NCI-H526 (cell line): Measurements from ENCODE around the gene NAT14.

Experiments
- DNase-seq, 2 experiments: peaks; one replicate each; lab custom pipeline; 2025; lab: John Stamatoyannopoulos, UW

NAT14 gene

GRCh38 chr19:55471266-55471665 lies 13.7 kb upstream of the NAT14 start:
- no peak for DNase-seq

DNA sequence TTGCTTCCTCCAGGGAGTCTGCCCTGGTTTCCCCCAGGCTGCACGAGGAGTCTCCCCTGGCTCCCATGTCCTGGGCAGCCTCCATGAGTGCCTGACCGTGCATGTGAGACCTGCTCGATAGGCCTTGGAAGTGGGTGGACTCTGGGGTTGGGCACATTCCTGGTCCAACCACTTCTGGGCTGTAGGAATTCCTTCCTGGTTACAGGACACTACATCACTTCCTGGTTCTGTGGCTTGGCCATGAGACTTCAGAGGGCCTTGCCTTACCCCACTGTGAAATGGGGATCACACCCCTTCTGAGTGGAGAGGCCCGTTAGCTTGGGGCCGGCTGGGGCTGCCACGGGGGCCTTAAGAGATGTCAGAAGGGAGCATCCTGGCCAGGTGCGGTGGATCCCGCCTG lies 12.5 kb upstream of the NAT14 start:
- DNase-seq = no peak

DNA sequence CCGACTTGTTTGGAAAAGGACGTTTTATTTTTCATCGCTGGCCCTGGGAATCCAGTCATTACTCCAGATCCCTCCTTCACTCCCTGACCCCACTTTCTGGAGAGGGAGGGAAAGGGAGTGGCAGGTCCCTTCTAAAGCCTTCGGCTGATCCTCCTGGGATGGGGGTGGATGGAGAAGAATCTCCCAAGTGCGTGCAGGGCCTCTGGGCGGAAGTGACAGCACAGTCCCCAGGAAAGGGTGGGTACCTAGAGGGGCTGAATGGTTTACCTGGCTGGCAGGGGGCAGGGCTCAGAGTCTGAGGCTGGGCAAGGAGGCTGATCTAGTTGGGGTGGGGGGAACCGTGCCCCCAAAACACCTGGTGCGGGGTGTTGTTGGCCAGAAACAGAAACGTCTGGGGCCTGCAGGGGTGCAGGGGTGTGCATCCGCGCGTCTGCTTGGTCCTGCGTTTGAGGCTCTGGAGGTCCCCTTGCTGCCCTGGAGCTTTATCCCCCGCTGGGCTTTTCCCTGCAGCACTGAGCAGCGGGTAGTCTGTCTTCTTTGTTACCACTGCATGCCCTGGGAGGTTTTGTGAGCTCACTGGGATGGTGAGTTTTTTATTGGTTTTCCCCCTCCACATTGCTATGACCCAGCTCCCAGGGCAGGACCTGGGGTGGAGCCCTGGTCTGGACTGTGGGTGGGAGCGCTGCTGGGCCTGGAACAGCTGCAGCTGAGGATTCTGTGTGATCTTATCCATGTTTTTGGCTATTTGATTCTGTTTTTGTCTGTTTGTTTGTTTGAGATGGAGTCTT lies 11.6 kb upstream of the NAT14 start:
- DNase-seq = no peak

GRCh38 chr19:55474269-55475265 lies 10.4 kb upstream of the NAT14 start:
- no peak for DNase-seq

DNA sequence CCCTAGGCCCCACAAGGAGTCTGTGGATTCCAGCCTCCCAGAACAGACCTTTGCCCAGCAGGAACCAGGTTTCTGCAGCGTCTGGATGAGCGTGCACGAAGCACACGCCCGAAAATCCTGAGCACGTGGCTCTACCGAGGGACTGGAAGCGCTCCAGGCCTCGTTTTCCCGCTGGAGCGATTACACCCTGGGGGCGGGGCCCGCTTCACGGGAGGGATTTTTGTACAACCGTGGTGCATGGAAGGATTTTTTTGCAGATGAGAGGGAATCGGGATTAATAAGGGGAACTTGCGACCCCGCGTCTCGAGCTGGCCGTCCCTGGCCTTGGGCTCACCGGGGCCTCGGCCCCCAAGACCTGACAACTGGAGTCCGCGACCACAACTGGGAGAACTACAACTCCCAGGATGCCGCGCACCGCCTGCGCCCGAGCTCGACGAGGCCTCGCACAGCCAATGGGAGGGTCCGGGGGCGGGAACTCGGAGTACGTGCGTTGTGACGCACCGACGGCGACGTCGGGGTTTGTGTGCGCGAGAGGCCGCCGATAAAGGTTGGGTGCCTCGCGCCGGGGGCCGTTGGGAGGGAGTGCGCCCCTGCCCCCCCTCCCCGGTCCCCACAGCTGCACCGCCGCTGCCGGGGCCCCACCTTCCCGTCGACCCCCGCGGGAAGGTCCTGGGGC lies 8.8 kb upstream of the NAT14 start, which contains the start of gene ZNF628:
TSS of gene ZNF628 (plus strand) at position 518 of the 676 bp plus-strand sequence. CDS start 3,294 bp downstream, outside the sequence.
- peak; percentile 97 to 100 for DNase-seq

GRCh38 chr19:55477905-55478304 lies 7.1 kb upstream of the NAT14 start:
- DNase-seq = no peak

- DNase-seq = no peak
Measured at GRCh38 chr19:55478364-55478763, 6.6 kb upstream of the NAT14 start.

DNA sequence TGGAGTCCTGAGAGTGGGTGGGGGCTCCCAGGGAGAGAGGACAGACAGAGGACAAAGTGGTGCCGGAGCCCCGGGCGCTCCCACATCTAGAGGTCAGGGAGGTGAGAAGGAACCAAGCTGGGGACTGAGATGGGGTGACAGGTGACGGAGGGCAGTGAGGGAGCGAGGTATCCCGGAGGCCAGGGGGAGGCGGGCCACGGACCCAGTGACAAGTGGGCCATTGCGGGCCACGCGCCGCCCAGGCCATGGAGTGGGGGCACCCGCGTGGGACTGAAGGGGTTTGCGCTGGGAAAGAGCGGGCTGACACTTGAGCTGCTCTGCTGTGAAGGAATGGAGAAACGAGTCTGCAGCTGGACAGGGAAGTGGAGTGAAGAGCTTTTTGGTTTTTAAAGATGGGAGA lies 5.9 kb upstream of the NAT14 start:
- DNase-seq = no peak

DNA sequence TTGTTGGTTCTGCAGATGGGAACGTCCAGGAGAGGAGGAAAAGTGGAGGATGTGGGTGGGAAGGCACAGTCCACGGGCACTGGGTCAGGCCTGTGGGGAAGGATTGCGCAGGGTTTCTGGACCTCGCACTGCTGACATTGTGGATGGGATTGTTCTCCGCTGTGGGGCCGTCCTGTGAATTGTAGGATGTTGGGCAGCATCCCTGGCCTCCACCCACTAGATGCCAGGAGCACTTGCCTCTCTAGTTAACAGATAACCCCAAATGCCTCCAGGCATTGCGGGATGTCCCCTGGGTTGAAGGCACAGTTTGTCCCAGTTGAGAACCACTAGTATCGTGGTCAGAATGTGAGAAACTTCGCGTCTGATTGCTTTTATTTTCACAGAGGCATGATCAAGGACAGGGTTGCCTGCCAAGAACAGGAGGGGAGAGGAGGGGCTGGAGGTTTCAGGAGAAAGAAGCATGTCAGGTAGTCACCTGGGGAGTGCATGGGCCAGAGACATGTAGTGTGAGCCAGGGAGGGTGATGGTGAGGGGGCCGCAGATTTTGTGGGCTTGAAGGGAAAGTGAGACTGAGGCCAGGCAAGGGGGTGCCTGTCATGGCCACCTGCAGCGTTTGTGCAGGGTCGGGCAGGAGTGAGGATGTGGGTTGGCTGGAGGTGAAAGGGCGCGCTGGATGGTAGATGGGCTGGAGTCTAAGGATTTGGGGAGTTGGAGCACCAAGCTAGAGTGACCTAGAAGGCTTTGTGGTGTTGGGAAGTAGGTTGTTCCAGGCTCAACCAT lies 5.3 kb upstream of the NAT14 start:
- DNase-seq = no peak

DNA sequence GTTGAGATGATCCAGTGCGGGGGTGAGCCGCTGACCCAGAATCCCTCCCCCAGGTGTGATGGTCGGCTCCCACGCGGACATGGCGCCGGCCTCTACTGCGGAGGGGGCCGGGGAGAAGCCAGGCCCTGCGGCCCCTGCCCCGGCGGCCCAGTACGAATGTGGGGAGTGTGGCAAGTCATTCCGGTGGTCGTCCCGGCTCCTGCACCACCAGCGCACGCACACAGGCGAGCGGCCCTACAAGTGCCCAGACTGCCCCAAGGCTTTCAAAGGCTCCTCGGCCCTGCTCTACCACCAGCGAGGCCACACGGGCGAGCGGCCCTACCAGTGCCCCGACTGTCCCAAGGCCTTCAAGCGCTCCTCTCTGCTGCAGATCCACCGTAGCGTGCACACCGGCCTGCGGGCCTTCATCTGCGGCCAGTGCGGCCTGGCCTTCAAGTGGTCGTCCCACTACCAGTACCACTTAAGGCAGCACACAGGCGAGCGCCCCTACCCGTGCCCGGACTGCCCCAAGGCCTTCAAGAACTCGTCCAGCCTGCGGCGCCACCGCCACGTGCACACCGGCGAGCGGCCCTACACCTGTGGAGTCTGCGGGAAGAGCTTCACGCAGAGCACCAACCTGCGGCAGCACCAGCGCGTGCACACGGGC lies 3.7 kb upstream of the NAT14 start:
- DNase-seq = no peak

DNA sequence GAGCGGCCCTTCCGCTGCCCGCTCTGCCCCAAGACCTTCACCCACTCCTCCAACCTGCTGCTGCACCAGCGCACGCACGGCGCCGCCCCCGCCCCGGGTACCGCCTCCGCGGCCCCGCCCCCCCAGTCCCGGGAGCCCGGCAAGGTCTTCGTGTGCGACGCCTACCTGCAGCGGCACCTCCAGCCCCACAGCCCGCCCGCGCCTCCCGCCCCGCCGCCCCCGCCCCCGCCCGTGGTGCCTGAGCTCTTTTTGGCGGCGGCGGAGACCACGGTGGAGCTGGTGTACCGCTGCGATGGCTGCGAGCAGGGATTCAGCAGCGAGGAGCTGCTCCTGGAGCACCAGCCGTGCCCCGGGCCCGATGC lies 3.2 kb upstream of the NAT14 start:
- DNase-seq = no peak

DNA sequence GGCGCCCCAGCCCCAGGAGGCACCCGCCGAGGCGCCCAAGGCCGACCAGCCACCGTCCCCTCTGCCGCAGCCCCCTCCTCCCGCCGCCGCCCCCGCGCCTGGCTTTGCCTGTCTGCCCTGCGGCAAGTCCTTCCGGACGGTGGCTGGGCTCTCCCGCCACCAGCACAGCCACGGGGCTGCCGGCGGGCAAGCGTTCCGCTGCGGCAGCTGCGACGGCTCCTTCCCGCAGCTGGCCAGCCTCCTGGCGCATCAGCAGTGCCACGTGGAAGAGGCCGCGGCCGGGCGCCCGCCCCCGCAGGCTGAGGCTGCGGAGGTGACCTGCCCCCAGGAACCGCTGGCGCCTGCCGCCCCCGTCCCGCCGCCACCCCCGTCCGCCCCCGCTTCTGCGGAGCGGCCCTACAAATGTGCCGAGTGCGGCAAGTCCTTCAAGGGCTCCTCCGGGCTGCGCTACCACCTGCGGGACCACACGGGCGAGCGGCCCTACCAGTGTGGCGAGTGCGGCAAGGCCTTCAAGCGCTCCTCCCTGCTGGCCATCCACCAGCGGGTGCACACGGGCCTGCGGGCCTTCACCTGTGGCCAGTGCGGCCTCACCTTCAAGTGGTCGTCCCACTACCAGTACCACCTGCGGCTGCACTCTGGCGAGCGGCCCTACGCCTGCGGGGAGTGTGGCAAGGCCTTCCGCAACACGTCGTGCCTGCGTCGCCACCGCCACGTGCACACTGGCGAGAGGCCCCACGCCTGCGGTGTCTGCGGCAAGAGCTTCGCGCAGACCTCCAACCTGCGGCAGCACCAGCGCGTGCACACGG lies 2.6 kb upstream of the NAT14 start:
- no peak for DNase-seq

DNA sequence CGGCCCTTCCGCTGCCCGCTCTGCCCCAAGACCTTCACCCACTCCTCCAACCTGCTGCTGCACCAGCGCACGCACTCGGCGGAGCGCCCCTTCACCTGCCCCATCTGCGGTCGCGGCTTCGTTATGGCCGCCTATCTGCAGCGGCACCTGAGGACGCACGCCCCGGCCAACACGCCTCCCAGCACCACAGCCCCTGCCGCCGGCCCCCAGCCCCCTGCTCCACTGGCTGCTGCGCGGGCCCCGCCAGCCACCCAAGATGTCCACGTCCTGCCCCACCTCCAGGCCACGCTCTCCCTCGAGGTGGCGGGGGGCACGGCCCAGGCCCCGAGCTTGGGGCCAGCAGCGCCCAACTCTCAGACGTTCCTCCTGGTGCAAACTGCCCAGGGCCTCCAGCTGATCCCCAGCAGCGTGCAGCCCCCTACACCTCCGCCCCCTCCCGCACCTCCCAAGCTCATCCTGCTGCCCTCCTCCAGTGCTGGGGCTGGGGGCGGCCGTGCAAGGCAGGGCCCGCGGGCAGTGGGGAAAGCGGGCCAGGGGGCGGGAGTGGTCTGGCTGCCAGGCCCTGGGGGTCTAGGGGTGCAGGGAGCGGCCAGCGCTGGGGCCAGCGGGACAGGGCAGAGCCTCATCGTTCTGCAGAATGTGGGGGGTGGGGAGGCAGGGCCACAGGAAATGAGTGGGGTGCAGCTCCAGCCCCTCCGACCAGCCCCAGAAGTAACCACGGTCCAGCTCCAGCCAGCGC lies 1.9 kb upstream of the NAT14 start:
- no peak for DNase-seq

GRCh38 chr19:55483706-55484592 lies 1.0 kb upstream of the NAT14 start:
- no peak for DNase-seq

DNA sequence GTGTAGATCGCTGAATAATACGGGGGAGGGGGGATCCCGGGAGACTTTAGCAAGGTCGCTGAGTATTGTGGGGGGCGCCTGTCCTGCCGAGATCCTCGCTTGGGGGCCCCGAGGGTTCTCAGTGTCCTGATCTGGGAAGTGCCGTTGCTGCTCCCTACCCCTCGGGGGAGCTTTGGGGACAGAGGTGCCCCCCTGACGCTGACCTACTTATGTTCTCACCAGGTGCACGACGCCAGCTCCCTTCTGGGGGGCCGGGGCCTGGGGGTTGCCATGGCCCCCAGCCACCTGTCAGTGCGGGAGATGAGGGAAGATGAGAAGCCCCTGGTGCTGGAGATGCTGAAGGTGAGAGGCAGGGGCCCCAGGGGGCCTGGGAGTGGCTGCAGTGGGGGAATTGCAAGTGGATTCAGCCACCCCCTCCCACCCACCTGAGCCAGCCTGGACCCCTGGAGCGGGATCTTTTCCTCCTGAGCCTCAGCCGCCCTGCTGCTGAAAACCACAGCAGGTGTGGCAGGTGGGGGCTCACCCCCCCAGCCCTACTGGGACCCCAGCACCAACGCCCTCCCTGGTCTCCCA lies 537 bp downstream of the NAT14 start:
- no peak for DNase-seq

DNA sequence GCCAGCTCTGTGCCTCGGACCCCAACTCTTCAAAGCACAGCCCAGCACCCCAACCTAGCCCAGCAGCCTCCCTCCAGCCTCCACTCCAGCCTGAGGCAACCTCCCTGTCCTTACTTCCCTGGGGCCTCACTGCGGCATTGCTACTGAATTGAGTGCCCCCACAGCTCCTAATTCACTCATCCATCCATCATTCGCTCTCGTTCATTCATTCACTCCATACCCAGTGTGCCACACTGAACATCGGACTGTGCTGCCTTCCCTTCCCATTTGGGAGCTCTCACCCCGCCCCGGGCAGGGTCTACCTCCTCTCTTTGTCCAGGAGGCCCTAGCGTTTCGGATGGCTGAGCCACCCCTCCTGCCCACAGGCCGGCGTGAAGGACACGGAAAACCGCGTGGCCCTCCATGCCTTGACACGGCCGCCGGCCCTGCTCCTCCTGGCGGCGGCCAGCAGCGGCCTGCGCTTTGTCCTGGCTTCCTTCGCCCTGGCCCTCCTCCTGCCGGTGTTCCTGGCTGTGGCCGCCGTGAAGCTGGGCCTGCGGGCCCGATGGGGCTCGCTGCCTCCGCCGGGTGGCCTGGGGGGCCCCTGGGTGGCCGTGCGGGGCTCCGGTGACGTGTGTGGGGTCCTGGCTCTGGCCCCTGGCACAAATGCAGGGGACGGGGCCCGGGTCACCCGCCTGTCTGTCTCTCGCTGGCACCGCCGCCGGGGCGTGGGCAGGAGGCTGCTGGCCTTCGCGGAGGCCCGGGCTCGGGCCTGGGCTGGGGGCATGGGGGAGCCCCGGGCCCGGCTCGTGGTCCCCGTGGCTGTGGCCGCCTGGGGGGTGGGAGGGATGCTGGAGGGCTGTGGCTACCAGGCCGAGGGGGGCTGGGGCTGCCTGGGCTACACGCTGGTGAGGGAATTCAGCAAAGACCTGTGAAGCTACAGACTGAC lies 1.3 kb downstream of the NAT14 start:
- DNase-seq = no peak
